ENCODE data around the gene SUSD6.
A peak's percentile ranks its signal among the peaks of the same experiment; 100 is the strongest.

SUSD6 gene

GRCh38 chr14:69719501-69719951 is 108.1 kb downstream of the SUSD6 start:
- H3K27me3 ChIP-seq (ENCODE audit: control insufficient read depth in 1 of 2, insufficient read depth in 1 of 2, low read length in 2 of 2), result no peaks in the 10 kb centered on the region
- H3K9ac ChIP-seq (ENCODE audit: low read length), result no peak overlapping the region
- H3K4me3 ChIP-seq (ENCODE audit: insufficient read depth in 1 of 2, low read depth in 1 of 2, low read length in 2 of 2), result no peak overlapping the region
- H3K18ac ChIP-seq (ENCODE audit: low read depth in 1 of 2, low read length in 2 of 2), result peak overlapping the region in 1 of 2 experiments; percentile 28
- no peak overlapping the region for H2BK120ac ChIP-seq (ENCODE audit: low read depth, low read length)
- peak; percentile 95 for DNase-seq
- peak overlapping the region; percentile 20 for H2BK15ac ChIP-seq (ENCODE audit: low read depth, poor library complexity, severe bottlenecking)
- H2AK5ac ChIP-seq (ENCODE audit: low read length, severe bottlenecking), result no peak overlapping the region
- no peak overlapping the region for H2BK5ac ChIP-seq (ENCODE audit: low read depth, low read length, poor library complexity, severe bottlenecking)
- H3K9me3 ChIP-seq (ENCODE audit: control insufficient read depth, low read length), result no peaks in the 10 kb centered on the region
- H3K14ac ChIP-seq (ENCODE audit: low read length in 2 of 2), result no peak overlapping the region
- WGBS, result 53% methylated on average over 7 of the region's 7 CpGs
- H3K4ac ChIP-seq (ENCODE audit: low read depth in 1 of 2, low read length in 2 of 2), result no peak overlapping the region
- H4K8ac ChIP-seq (ENCODE audit: low read length), result peak overlapping the region; percentile 39
- H3K4me2 ChIP-seq (ENCODE audit: low read length, poor library complexity, severe bottlenecking), result no peak overlapping the region
- peaks cover 14% of the 10 kb centered on the region for H3K4me1 ChIP-seq (ENCODE audit: control insufficient read depth, insufficient read depth, low read depth, low read length)
- H2BK12ac ChIP-seq (ENCODE audit: low read length in 2 of 2), result peak overlapping the region in 1 of 2 experiments; percentile 6
- H3K23ac ChIP-seq (ENCODE audit: low read length in 2 of 2), result no peak overlapping the region
- no peak overlapping the region for H4K91ac ChIP-seq (ENCODE audit: low read length)
- H2AFZ ChIP-seq (ENCODE audit: low read depth, low read length), result peak overlapping the region; percentile 36
- H3K27ac ChIP-seq (ENCODE audit: low read length, poor library complexity, severe bottlenecking), result peak overlapping the region; percentile 70
- no peaks in the 10 kb centered on the region for H3K79me1 ChIP-seq (replicated peaks; ENCODE audit: low read length, poor library complexity, severe bottlenecking)
- no peaks in the 10 kb centered on the region for H3K36me3 ChIP-seq (ENCODE audit: control insufficient read depth in 1 of 2, insufficient read depth in 2 of 2, low read depth in 1 of 2, low read length in 2 of 2)

GRCh38 chr14:69720912-69721311 is 109.5 kb downstream of the SUSD6 start:
- Histone ChIP-seq H3K4me2 (ENCODE audit: low read length, poor library complexity, severe bottlenecking) (no peak overlapping the region), H2AK5ac (ENCODE audit: low read length, severe bottlenecking) (no peak overlapping the region), H3K4ac (ENCODE audit: low read depth in 1 of 2, low read length in 2 of 2) (no peak overlapping the region), H3K14ac (ENCODE audit: low read length in 2 of 2) (no peak overlapping the region), H3K79me1 (replicated peaks; ENCODE audit: low read length, poor library complexity, severe bottlenecking) (no peaks in the 10 kb centered on the region), H2AFZ (ENCODE audit: low read depth, low read length) (no peak overlapping the region), H3K27me3 (ENCODE audit: control insufficient read depth in 1 of 2, insufficient read depth in 1 of 2, low read length in 2 of 2) (peaks cover 0 to 2% of the 10 kb centered on the region in 2 experiments), H4K8ac (ENCODE audit: low read length) (no peak overlapping the region), H3K27ac (ENCODE audit: low read length, poor library complexity, severe bottlenecking) (no peak overlapping the region), H3K18ac (ENCODE audit: low read depth in 1 of 2, low read length in 2 of 2) (no peak overlapping the region), H3K36me3 (ENCODE audit: control insufficient read depth in 1 of 2, insufficient read depth in 2 of 2, low read depth in 1 of 2, low read length in 2 of 2) (no peaks in the 10 kb centered on the region), H2BK15ac (ENCODE audit: low read depth, poor library complexity, severe bottlenecking) (peak overlapping the region; percentile 9), H3K9ac (ENCODE audit: low read length) (no peak overlapping the region), H3K23ac (ENCODE audit: low read length in 2 of 2) (no peak overlapping the region), H2BK120ac (ENCODE audit: low read depth, low read length) (no peak overlapping the region), H2BK5ac (ENCODE audit: low read depth, low read length, poor library complexity, severe bottlenecking) (no peak overlapping the region), H3K4me3 (ENCODE audit: insufficient read depth in 1 of 2, low read depth in 1 of 2, low read length in 2 of 2) (no peak overlapping the region), H3K4me1 (ENCODE audit: control insufficient read depth, insufficient read depth, low read depth, low read length) (peaks cover 13% of the 10 kb centered on the region), H3K9me3 (ENCODE audit: control insufficient read depth, low read length) (no peaks in the 10 kb centered on the region), H4K91ac (ENCODE audit: low read length) (no peak overlapping the region), H2BK12ac (ENCODE audit: low read length in 2 of 2) (no peak overlapping the region)
- 82% methylated on average over 4 of the region's 4 CpGs for WGBS
- no peak for DNase-seq

- Histone ChIP-seq H3K9ac (ENCODE audit: low read length) (peak overlapping the region; percentile 86), H3K79me1 (replicated peaks; ENCODE audit: low read length, poor library complexity, severe bottlenecking) (no peaks in the 10 kb centered on the region), H3K18ac (ENCODE audit: low read depth in 1 of 2, low read length in 2 of 2) (peak overlapping the region; percentile 31 to 52), H3K23ac (ENCODE audit: low read length in 2 of 2) (no peak overlapping the region), H2BK5ac (ENCODE audit: low read depth, low read length, poor library complexity, severe bottlenecking) (no peak overlapping the region), H3K4me1 (ENCODE audit: control insufficient read depth, insufficient read depth, low read depth, low read length) (peaks cover 3% of the 10 kb centered on the region), H2AFZ (ENCODE audit: low read depth, low read length) (peak overlapping the region; percentile 51), H3K4ac (ENCODE audit: low read depth in 1 of 2, low read length in 2 of 2) (peak overlapping the region in 1 of 2 experiments; percentile 68), H3K14ac (ENCODE audit: low read length in 2 of 2) (no peak overlapping the region), H3K27ac (ENCODE audit: low read length, poor library complexity, severe bottlenecking) (no peak overlapping the region), H3K9me3 (ENCODE audit: control insufficient read depth, low read length) (no peaks in the 10 kb centered on the region), H3K4me2 (ENCODE audit: low read length, poor library complexity, severe bottlenecking) (peak overlapping the region; percentile 66), H2BK120ac (ENCODE audit: low read depth, low read length) (no peak overlapping the region), H4K8ac (ENCODE audit: low read length) (peak overlapping the region; percentile 79), H3K27me3 (ENCODE audit: control insufficient read depth in 1 of 2, insufficient read depth in 1 of 2, low read length in 2 of 2) (peaks cover 0 to 5% of the 10 kb centered on the region in 2 experiments), H4K91ac (ENCODE audit: low read length) (peak overlapping the region; percentile 18), H2BK12ac (ENCODE audit: low read length in 2 of 2) (no peak overlapping the region), H2BK15ac (ENCODE audit: low read depth, poor library complexity, severe bottlenecking) (no peak overlapping the region), H3K36me3 (ENCODE audit: control insufficient read depth in 1 of 2, insufficient read depth in 2 of 2, low read depth in 1 of 2, low read length in 2 of 2) (peaks cover 0 to 3% of the 10 kb centered on the region in 2 experiments), H2AK5ac (ENCODE audit: low read length, severe bottlenecking) (no peak overlapping the region), H3K4me3 (ENCODE audit: insufficient read depth in 1 of 2, low read depth in 1 of 2, low read length in 2 of 2) (peak overlapping the region; percentile 20 to 74)
- WGBS, result 20% methylated on average over 46 of the region's 51 CpGs
- peak; percentile 70 for DNase-seq
These were observed 115.5 kb downstream of the SUSD6 start for GRCh38 chr14:69726761-69727511.

GRCh38 chr14:69727860-69728259 is 116.5 kb downstream of the SUSD6 start:
- Histone ChIP-seq H4K8ac (ENCODE audit: low read length) (peak overlapping the region; percentile 19), H2AK5ac (ENCODE audit: low read length, severe bottlenecking) (no peak overlapping the region), H4K91ac (ENCODE audit: low read length) (no peak overlapping the region), H2BK12ac (ENCODE audit: low read length in 2 of 2) (no peak overlapping the region), H2AFZ (ENCODE audit: low read depth, low read length) (no peak overlapping the region), H3K9ac (ENCODE audit: low read length) (no peak overlapping the region), H3K23ac (ENCODE audit: low read length in 2 of 2) (no peak overlapping the region), H3K79me1 (replicated peaks; ENCODE audit: low read length, poor library complexity, severe bottlenecking) (no peaks in the 10 kb centered on the region), H3K4me3 (ENCODE audit: insufficient read depth in 1 of 2, low read depth in 1 of 2, low read length in 2 of 2) (no peak overlapping the region), H2BK5ac (ENCODE audit: low read depth, low read length, poor library complexity, severe bottlenecking) (no peak overlapping the region), H3K14ac (ENCODE audit: low read length in 2 of 2) (no peak overlapping the region), H2BK120ac (ENCODE audit: low read depth, low read length) (no peak overlapping the region), H3K4me1 (ENCODE audit: control insufficient read depth, insufficient read depth, low read depth, low read length) (peaks cover 3% of the 10 kb centered on the region), H3K4ac (ENCODE audit: low read depth in 1 of 2, low read length in 2 of 2) (no peak overlapping the region), H3K4me2 (ENCODE audit: low read length, poor library complexity, severe bottlenecking) (no peak overlapping the region), H3K9me3 (ENCODE audit: control insufficient read depth, low read length) (no peaks in the 10 kb centered on the region), H3K27ac (ENCODE audit: low read length, poor library complexity, severe bottlenecking) (no peak overlapping the region), H3K36me3 (ENCODE audit: control insufficient read depth in 1 of 2, insufficient read depth in 2 of 2, low read depth in 1 of 2, low read length in 2 of 2) (peaks cover 0 to 3% of the 10 kb centered on the region in 2 experiments), H2BK15ac (ENCODE audit: low read depth, poor library complexity, severe bottlenecking) (no peak overlapping the region), H3K18ac (ENCODE audit: low read depth in 1 of 2, low read length in 2 of 2) (no peak overlapping the region), H3K27me3 (ENCODE audit: control insufficient read depth in 1 of 2, insufficient read depth in 1 of 2, low read length in 2 of 2) (peaks cover 0 to 5% of the 10 kb centered on the region in 2 experiments)
- 93% methylated on average over 4 of the region's 4 CpGs for WGBS
- DNase-seq, result no peak

All from mesenchymal stem cell (in vitro differentiated cells and primary cell).